Prostate gland (tissue), 2 donors: ENCODE measurements around the gene MRPL51. TPM values are rescaled to one million over a fixed set of nuclear protein-coding genes. Genes with fewer than 3 reads are reported as not detected.

Experiments
- DNase-seq: peaks from one replicate; pipeline ENCODE4 v3.0.0-alpha.2; 2019; ENCODE audit warnings: low spot score
- H3K27ac ChIP-seq, 2 donors: fragments of 200-600 bp; sonication (generic); 2 replicates each; pipeline ENCODE4 v1.5.1; 2017 to 2019
- H3K27me3 ChIP-seq: fragments of 200-600 bp; sonication (generic); replicated peaks from 2 replicates; pipeline ENCODE4 v1.5.1; 2019; ENCODE audit not compliant: insufficient read depth
- H3K36me3 ChIP-seq, 2 donors: fragments of 200-600 bp; sonication (generic); 1 replicate in 1 of 2; 2 replicates in 1 of 2; pipeline versions ENCODE4 v1.5.1 to v1.8.1; 2017 to 2019
- H3K4me1 ChIP-seq: fragments of 200-600 bp; sonication (generic); replicated peaks from 2 replicates; pipeline ENCODE4 v1.5.1; 2019
- H3K4me3 ChIP-seq, 2 donors: fragments of 200-600 bp; sonication (generic); 2 replicates each; pipeline ENCODE4 v1.5.1; 2017 to 2019
- H3K9me3 ChIP-seq: fragments of 200-600 bp; sonication (generic); 2 replicates; pipeline ENCODE4 v1.5.1; 2017
- CTCF ChIP-seq, 4 experiments: fragments of 200-600 bp in 2 of 4; fragments of 450-650 bp in 2 of 4; sonication (generic) in 2 of 4; IDR thresholded peaks; 1 replicate in 3 of 4; 2 replicates in 1 of 4; pipeline ENCODE4 v1.5.1; 2016 to 2019; ENCODE audit warnings: antibody characterized with exemption in 4 of 4, mild to moderate bottlenecking in 2 of 4, moderate library complexity in 2 of 4
- POLR2A ChIP-seq: fragments of 450-650 bp; IDR thresholded peaks from one replicate; pipeline ENCODE4 v1.6.1; 2016; ENCODE audit warnings: antibody characterized with exemption, mild to moderate bottlenecking
- POLR2AphosphoS5 ChIP-seq: sonication (generic); formaldehyde crosslinking; IDR thresholded peaks from one replicate; pipeline ENCODE4 v1.6.1; 2017; ENCODE audit warnings: antibody characterized with exemption
- WGBS: methylation state at CpG from one replicate; pipeline ENCODE4 v1.1.5; 2018; 5-methylcytosine and 5-hydroxymethylcytosine counted together
- intact Hi-C: fragments of 100-400 bp; cut with DNase I; formaldehyde crosslinking; loops from one replicate; pipeline ENCODE4 v1.14.2; 2022
- total RNA-seq, 2 donors: library from RNA; depleted of rRNA; stranded (reverse); fragments of >200 nt; gene quantifications; one replicate each; pipeline ENCODE4 v1.1.0, GENCODE V29; 2016

The MRPL51 gene
- total RNA-seq, 2 donors from 2014 or later: 70.3 to 80.2 TPM

- intact Hi-C loops: no loop called here
Measured at GRCh38 chr12:6527711-6528110, 34.6 kb upstream of the MRPL51 start.

DNA sequence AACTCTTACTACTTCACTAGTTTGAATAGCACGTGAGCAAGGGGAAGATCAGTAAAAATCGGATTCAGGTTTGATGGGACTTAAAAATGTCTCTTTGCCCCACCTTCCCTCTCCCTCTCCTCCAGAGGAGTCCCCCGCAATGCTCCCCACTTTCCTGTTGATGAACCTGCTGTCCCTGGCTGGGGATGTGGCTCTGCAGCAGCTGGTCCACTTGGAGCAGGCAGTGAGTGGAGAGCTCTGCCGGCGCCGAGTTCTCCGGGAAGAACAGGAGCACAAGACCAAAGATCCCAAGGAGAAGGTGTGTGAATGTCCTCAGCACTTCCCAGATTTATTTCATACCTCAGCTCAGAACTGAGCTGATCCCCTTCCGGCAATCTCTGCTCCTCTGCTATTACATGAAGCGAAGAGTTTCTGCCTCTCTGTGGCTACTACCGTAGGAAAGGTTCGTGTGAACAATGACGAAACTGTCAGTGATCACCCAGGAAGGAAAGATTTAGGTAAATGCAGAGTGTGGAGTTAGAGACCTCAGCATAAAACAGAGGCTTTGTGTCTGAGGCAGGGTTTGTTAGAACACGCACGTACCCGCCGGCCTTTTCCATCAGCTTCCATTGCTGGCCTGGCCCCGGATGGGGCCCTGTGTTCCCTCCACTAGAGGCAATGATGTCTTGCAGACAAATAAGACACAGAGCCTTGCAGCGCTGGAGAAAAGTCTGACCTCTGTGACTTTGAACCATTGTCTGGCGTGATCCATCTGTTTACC lies 33.9 kb upstream of the MRPL51 start:
- H3K4me1 ChIP-seq: no peaks in the 10 kb centered on the region
- no peak for TF ChIP-seq POLR2AphosphoS5
- no peak for TF ChIP-seq POLR2A
- TF ChIP-seq CTCF (IDR thresholded peaks at IDR 0.05): no peak
- 73% methylated on average over 19 of the region's 19 CpGs for WGBS
- H3K9me3 ChIP-seq: no peaks in the 10 kb centered on the region
- H3K27me3 ChIP-seq: no peaks in the 10 kb centered on the region
- peaks cover 21 to 46% of the 10 kb centered on the region in 2 donors for H3K36me3 ChIP-seq
- DNase-seq: no peak
- no peak overlapping the region for H3K4me3 ChIP-seq
- no peak overlapping the region for H3K27ac ChIP-seq
- intact Hi-C loops: no loop called here

More at GRCh38 chr12:6527711-6528110, 34.6 kb upstream of the MRPL51 start:
- no peak overlapping the region for H3K27ac ChIP-seq
- H3K4me3 ChIP-seq: no peak overlapping the region
- peaks cover 2% of the 10 kb centered on the region for H3K4me1 ChIP-seq
- 87% methylated on average over 4 of the region's 4 CpGs for WGBS
- no peak for DNase-seq
- H3K9me3 ChIP-seq: no peaks in the 10 kb centered on the region
- peaks cover 15 to 46% of the 10 kb centered on the region in 2 donors for H3K36me3 ChIP-seq
- TF ChIP-seq POLR2AphosphoS5 (no peak), CTCF (IDR thresholded peaks at IDR 0.05) (no peak), POLR2A (no peak)
- H3K27me3 ChIP-seq: no peaks in the 10 kb centered on the region

DNA sequence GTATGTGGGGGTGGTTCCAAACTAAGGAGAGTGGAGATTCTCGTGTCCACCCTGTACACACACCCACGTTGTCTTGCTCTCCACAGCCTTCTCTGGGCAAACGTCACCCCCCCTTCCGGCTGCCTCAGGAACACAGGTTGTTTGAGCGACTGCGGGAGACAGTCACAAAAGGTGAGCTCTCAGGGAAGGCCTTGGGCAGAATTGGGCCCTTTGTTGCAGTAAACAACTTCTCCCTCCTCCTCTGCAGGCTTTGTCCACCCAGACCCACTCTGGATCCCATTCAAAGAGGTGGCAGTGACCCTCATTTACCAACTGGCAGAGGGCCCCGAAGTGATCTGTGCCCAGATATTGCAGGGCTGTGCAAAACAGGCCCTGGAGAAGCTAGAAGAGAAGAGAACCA lies 33.1 kb upstream of the MRPL51 start:
- H3K9me3 ChIP-seq: no peaks in the 10 kb centered on the region
- H3K4me3 ChIP-seq: no peak overlapping the region
- no peak for DNase-seq
- no peak for TF ChIP-seq CTCF (IDR thresholded peaks at IDR 0.05)
- no peak for TF ChIP-seq POLR2AphosphoS5
- TF ChIP-seq POLR2A: no peak
- intact Hi-C loops: no loop called here
- H3K27ac ChIP-seq: no peak overlapping the region
- H3K36me3 ChIP-seq: peaks cover 21 to 46% of the 10 kb centered on the region in 2 donors
- no peaks in the 10 kb centered on the region for H3K27me3 ChIP-seq
- WGBS: 78% methylated on average over 7 of the region's 7 CpGs
- H3K4me1 ChIP-seq: no peaks in the 10 kb centered on the region

DNA sequence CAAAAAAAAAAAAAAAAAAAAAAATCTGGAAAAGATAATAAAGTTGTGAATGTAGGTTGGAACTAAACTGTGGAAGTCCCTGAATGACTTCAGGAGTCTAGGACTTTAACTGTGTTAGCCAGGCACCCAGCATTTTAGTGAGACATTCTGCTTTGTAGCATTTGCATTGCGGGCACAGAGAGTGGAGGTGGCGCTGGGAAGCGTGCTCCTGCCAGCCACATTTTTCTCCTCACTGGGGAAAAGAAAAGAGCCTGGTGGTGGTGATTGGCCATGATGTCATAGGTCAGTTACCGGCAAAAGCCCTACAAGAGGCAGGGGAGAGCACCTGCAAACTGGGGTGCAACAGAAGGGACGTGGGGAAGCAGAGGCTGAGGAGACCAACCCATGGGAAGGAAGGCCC lies 31.6 kb upstream of the MRPL51 start:
- Histone ChIP-seq H3K27me3 (no peaks in the 10 kb centered on the region), H3K36me3 (peaks cover 17 to 40% of the 10 kb centered on the region in 2 donors), H3K4me1 (no peaks in the 10 kb centered on the region), H3K27ac (no peak overlapping the region), H3K9me3 (no peaks in the 10 kb centered on the region), H3K4me3 (no peak overlapping the region)
- WGBS: 97% methylated on average over 5 of the region's 5 CpGs
- intact Hi-C loops: no loop called here
- no peak for DNase-seq
- TF ChIP-seq POLR2AphosphoS5 (no peak), POLR2A (no peak), CTCF (IDR thresholded peaks at IDR 0.05) (no peak)

DNA sequence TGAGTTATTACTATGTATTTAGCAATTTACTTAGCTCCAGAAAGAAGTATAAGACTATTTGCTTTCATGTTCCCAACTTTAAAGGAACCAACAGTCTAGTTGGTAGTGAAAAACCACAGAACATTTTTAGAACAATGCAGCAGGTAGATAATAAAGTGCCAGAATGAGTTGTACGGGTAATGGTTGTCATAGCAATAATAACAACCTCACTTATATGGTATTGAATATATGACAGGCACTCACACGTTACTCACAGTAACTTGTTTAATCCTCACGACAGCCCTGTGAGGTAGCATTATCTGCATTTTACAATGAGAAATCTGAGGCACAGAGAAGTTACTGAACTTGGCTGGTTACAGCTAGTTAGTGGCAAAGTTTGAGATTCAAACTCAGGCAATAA lies 30.6 kb upstream of the MRPL51 start:
- H3K27ac ChIP-seq: no peak overlapping the region
- H3K4me3 ChIP-seq: no peak overlapping the region
- WGBS: 80% methylated on average over 3 of the region's 3 CpGs
- H3K4me1 ChIP-seq: no peaks in the 10 kb centered on the region
- H3K36me3 ChIP-seq: peaks cover 13 to 34% of the 10 kb centered on the region in 2 donors
- intact Hi-C loops: no loop called here
- no peaks in the 10 kb centered on the region for H3K9me3 ChIP-seq
- no peak for DNase-seq
- TF ChIP-seq CTCF (IDR thresholded peaks at IDR 0.05) (no peak), POLR2A (no peak), POLR2AphosphoS5 (no peak)
- H3K27me3 ChIP-seq: no peaks in the 10 kb centered on the region
